Measurements from ENCODE around the gene TMEM270.
"Not testable (repeated sequence)": the region's sequence is repeated elsewhere in the genome, so short reads cannot be mapped to it uniquely, and the experiment has no call there.

Gene TMEM270

GRCh38 chr7:73864981-73865711, 4.2 kb downstream of the TMEM270 start:
- DNase-seq = no peak

- no peak for DNase-seq
Measured at GRCh38 chr7:73865738-73866445, 4.9 kb downstream of the TMEM270 start.

GRCh38 chr7:73866446-73866767, 5.4 kb downstream of the TMEM270 start:
- DNase-seq = no peak

- no peak for DNase-seq
Measured at GRCh38 chr7:73869011-73869798, 8.2 kb downstream of the TMEM270 start.

GRCh38 chr7:73870041-73870492, 9.1 kb downstream of the TMEM270 start:
- DNase-seq = no peak

- DNase-seq = no peak
Measured at GRCh38 chr7:73871163-73872011, 10.4 kb downstream of the TMEM270 start.

GRCh38 chr7:73872056-73872908, 11.3 kb downstream of the TMEM270 start:
- DNase-seq = no peak

- no peak for DNase-seq
Measured at GRCh38 chr7:73876361-73876760, 15.4 kb downstream of the TMEM270 start.

GRCh38 chr7:73876973-73877372, 16.0 kb downstream of the TMEM270 start:
- no peak for DNase-seq

GRCh38 chr7:73879977-73880681, 19.2 kb downstream of the TMEM270 start:
- no peak for DNase-seq

- no peak for DNase-seq
Measured at GRCh38 chr7:73880755-73881328, 19.9 kb downstream of the TMEM270 start.

GRCh38 chr7:73881352-73882046, 20.5 kb downstream of the TMEM270 start:
- no peak for DNase-seq

- DNase-seq = no peak
Measured at GRCh38 chr7:73882047-73882402, 21.1 kb downstream of the TMEM270 start.

- DNase-seq = not testable (repeated sequence)
Measured at GRCh38 chr7:73884867-73885422, 24.0 kb downstream of the TMEM270 start.

- DNase-seq = no peak
Measured at GRCh38 chr7:73885433-73885974, 24.5 kb downstream of the TMEM270 start.

GRCh38 chr7:73885975-73886798, 25.2 kb downstream of the TMEM270 start:
- no peak for DNase-seq

GRCh38 chr7:73887762-73888161, 26.8 kb downstream of the TMEM270 start:
- DNase-seq = no peak

GRCh38 chr7:73888959-73889358, 28.0 kb downstream of the TMEM270 start:
- DNase-seq = no peak

All from activated naive CD4-positive, alpha-beta T cell (primary cell).